Frontal cortex (tissue), 4 donors: ENCODE data around the gene PCSK5. TPM values are rescaled to one million over a fixed set of nuclear protein-coding genes. Genes with fewer than 3 reads are reported as not detected.

ENCODE experiments used
- DNase-seq, 2 donors: peaks; one replicate each; pipeline ENCODE4 v3.0.0; 2012; ENCODE audit warnings: low spot score in 2 of 2
- FAIRE-seq: peaks from 2 replicates; lab custom pipeline; 2012; peaks lifted over from hg19 to GRCh38; lab: Jason Lieb, UNC
- total RNA-seq: library from RNA; depleted of rRNA; stranded (reverse); fragments of >200 nt; gene quantifications from one replicate; pipeline ENCODE4 v1.2.3, GENCODE V29; 2014
- donor health status: control.
- donor health status: control.
- donor health status: control.

PCSK5 gene
- total RNA-seq, 1 donor from 2014 or later, result 15.5 TPM

- no peak for DNase-seq
- FAIRE-seq, result no peak
Measured at GRCh38 chr9:76395381-76395780, 504.9 kb downstream of the PCSK5 start.

- FAIRE-seq, result no peak
- DNase-seq, result no peak
Measured at GRCh38 chr9:76396144-76396543, 505.7 kb downstream of the PCSK5 start.

- no peak for DNase-seq
- FAIRE-seq, result no peak
Measured at GRCh38 chr9:76396597-76396996, 506.1 kb downstream of the PCSK5 start.

GRCh38 chr9:76399856-76400255, 509.4 kb downstream of the PCSK5 start:
- FAIRE-seq (no peak), DNase-seq (no peak)

GRCh38 chr9:76400534-76401096, 510.1 kb downstream of the PCSK5 start:
- FAIRE-seq (no peak), DNase-seq (no peak)

- DNase-seq (no peak), FAIRE-seq (no peak)
Measured at GRCh38 chr9:76401176-76401575, 510.7 kb downstream of the PCSK5 start.

- DNase-seq (no peak), FAIRE-seq (no peak)
Measured at GRCh38 chr9:76401580-76402354, 511.3 kb downstream of the PCSK5 start.

- DNase-seq (peak in 1 of 2 donors; percentile 21), FAIRE-seq (no peak)
Measured at GRCh38 chr9:76403352-76403751, 512.9 kb downstream of the PCSK5 start.

- DNase-seq, result no peak
- no peak for FAIRE-seq
Measured at GRCh38 chr9:76404401-76404800, 513.9 kb downstream of the PCSK5 start.

- no peak for DNase-seq
- FAIRE-seq, result no peak
Measured at GRCh38 chr9:76405340-76405739, 514.9 kb downstream of the PCSK5 start.

- DNase-seq (no peak), FAIRE-seq (no peak)
Measured at GRCh38 chr9:76405868-76406267, 515.4 kb downstream of the PCSK5 start.
